Common myeloid progenitor, CD34-positive (primary cell): ENCODE data around the gene MVB12B.

Experiments used
- CTCF ChIA-PET: fragments of 350-600 bp; sonication (Branson Sonifier 250); formaldehyde crosslinking; loops from one replicate; lab custom pipeline; 2021; ENCODE audit warnings: antibody characterized with exemption; lab: Charles Lee
- POLR2A ChIA-PET: fragments of 350-600 bp; sonication (Branson Sonifier 250); formaldehyde crosslinking; loops from one replicate; lab custom pipeline; 2021; ENCODE audit warnings: antibody characterized with exemption; lab: Charles Lee
- DNase-seq, 3 donors: peaks; one replicate each; pipeline versions ENCODE4 v3.0.0 to v3.0.0-alpha.2; 2013
- H3K27ac ChIP-seq, 2 experiments: 1 replicate in 1 of 2; 2 replicates in 1 of 2; pipeline ENCODE4 v1.7.0; 2013; ENCODE audit warnings: inconsistent platforms in 2 of 2, low read length in 2 of 2, mild to moderate bottlenecking in 2 of 2, low read depth in 1 of 2, moderate library complexity in 1 of 2; ENCODE audit not compliant: severe bottlenecking in 2 of 2, insufficient read depth in 1 of 2, poor library complexity in 1 of 2
- H3K27me3 ChIP-seq, 5 experiments: replicated peaks in 2 of 5; 1 replicate in 3 of 5; 2 replicates in 2 of 5; pipeline versions ENCODE4 v1.6.1 to v1.7.0; 2013; ENCODE audit warnings: low read length in 4 of 5, mild to moderate bottlenecking in 2 of 5, moderate library complexity in 2 of 5, inconsistent platforms in 1 of 5; ENCODE audit not compliant: insufficient read depth in 5 of 5, control insufficient read depth in 4 of 5
- H3K36me3 ChIP-seq, 4 experiments: 1 replicate in 2 of 4; 2 replicates in 2 of 4; pipeline versions ENCODE4 v1.6.1 to v1.7.0; 2013; ENCODE audit warnings: low read length in 3 of 4, control low read depth in 1 of 4, mild to moderate bottlenecking in 1 of 4; ENCODE audit not compliant: control insufficient read depth in 4 of 4, insufficient read depth in 4 of 4
- H3K4me1 ChIP-seq, 4 experiments: 1 replicate in 3 of 4; 2 replicates in 1 of 4; pipeline versions ENCODE4 v1.6.1 to v1.7.1; 2013; ENCODE audit warnings: low read length in 3 of 4, mild to moderate bottlenecking in 3 of 4, control low read depth in 1 of 4, inconsistent platforms in 1 of 4, moderate library complexity in 1 of 4; ENCODE audit not compliant: control insufficient read depth in 4 of 4, insufficient read depth in 4 of 4; ENCODE audit errors: control extremely low read depth in 1 of 4
- H3K4me3 ChIP-seq, 7 experiments: 1 replicate in 4 of 7; 2 replicates in 3 of 7; pipeline versions ENCODE4 v1.5.1 to v1.7.0; 2013; ENCODE audit warnings: mild to moderate bottlenecking in 7 of 7, low read length in 6 of 7, moderate library complexity in 6 of 7, inconsistent platforms in 2 of 7, low read depth in 2 of 7, control low read depth in 1 of 7; ENCODE audit not compliant: insufficient read depth in 4 of 7, control insufficient read depth in 1 of 7; ENCODE audit errors: extremely low read depth in 1 of 7
- H3K9me3 ChIP-seq, 5 experiments: 1 replicate in 4 of 5; 2 replicates in 1 of 5; pipeline versions ENCODE4 v1.6.1 to v1.7.1; 2013; ENCODE audit warnings: low read length in 4 of 5, mild to moderate bottlenecking in 2 of 5, inconsistent platforms in 1 of 5, low read depth in 1 of 5, moderate library complexity in 1 of 5; ENCODE audit not compliant: control insufficient read depth in 4 of 5, insufficient read depth in 2 of 5; ENCODE audit errors: control extremely low read depth in 1 of 5
- WGBS: methylation state at CpG from one replicate; pipeline ENCODE4 v1.1.5; 2013; ENCODE audit not compliant: insufficient coverage; 5-methylcytosine and 5-hydroxymethylcytosine counted together

The MVB12B gene

DNA sequence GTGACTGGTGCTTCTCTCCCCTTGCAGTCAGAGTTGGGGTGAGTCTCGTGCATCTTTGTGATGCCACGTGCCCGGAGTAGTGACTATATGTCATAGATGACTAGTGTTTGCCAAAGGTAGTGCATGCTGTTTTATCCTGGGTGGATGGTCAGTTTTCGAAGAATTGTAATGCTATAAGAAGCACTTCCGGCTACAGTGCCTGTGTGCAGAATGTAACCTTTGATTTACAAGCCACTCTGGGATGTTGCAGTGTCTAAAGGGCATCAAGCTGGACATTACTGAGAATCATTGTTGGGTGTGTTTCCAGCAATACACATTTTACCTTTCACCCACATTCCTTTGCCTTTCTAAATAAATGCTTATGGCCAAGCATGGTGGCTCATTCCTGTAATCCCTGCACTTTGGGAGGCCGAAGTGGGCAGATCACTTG lies 16.7 kb downstream of the MVB12B start:
- H3K4me1 ChIP-seq = peaks cover 12 to 32% (median 22%) of the 10 kb centered on the region in 4 experiments
- no peaks in the 10 kb centered on the region for H3K27me3 ChIP-seq
- DNase-seq = no peak
- H3K36me3 ChIP-seq = peaks cover 0 to 46% (median 9%) of the 10 kb centered on the region in 4 experiments
- H3K9me3 ChIP-seq = no peaks in the 10 kb centered on the region
- CTCF ChIA-PET = interaction anchor here (1.4 kb wide), 1 partner anchor 25 kb away, joined by 7 read pairs; no protein-coding TSS in a partner anchor
- no peak overlapping the region for H3K4me3 ChIP-seq
- POLR2A ChIA-PET = no interaction called here
- 100% methylated on average over 2 of the region's 6 CpGs for WGBS
- no peak overlapping the region for H3K27ac ChIP-seq

DNA sequence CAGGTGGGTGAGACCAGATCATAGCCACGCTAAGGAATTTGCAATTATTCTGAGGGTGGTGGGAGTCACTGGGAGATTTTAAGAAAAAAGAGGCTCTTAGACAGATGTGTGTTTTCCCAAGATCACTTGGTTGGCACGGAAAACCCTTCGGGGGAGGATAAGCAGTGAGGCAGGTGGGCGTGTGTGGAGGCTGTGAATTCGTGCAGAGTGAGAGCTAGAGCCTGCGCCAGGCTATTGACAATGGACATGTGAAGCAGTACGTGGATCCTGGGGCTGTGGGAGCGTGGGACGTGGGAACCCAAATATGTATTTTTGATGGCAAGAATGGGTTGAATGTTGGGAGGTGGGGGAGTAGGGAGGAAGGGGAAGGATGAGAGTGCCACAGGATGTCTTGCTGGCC lies 19.4 kb downstream of the MVB12B start:
- ChIA-PET CTCF (interaction anchor here (1.1 to 1.4 kb wide), 3 partner anchors 11 to 53 kb away, joined by 3 to 4 read pairs (median 3); no protein-coding TSS in a partner anchor), POLR2A (no interaction called here)
- WGBS = 99% methylated on average over 8 of the region's 9 CpGs
- Histone ChIP-seq H3K4me3 (no peak overlapping the region), H3K27ac (no peak overlapping the region), H3K4me1 (peaks cover 9 to 25% (median 17%) of the 10 kb centered on the region in 4 experiments), H3K36me3 (peaks cover 0 to 36% (median 5%) of the 10 kb centered on the region in 4 experiments), H3K27me3 (no peaks in the 10 kb centered on the region), H3K9me3 (peaks cover 0 to 4% (median 0%) of the 10 kb centered on the region in 5 experiments)
- no peak for DNase-seq

DNA sequence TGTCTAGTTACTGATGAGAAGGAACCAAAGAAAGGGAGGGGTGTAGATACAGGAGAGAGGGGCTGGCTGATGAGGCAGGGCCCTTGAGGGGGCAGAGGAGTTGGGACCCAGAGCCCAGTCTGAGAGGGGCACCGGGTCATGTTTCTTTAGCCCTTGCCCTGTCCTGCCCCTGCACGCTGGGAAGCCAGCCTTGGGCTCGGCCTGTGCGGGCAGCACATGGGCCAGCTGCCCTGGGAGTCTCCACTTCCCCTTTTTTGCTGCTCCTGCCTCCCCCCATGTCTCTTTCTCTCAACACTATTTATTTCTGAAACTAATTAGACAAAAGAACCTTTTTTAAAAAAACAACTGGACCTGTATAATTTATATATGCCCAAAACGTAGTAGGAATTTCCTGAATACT lies 20.5 kb downstream of the MVB12B start:
- WGBS = 20% methylated on average over 2 of the region's 5 CpGs

DNA sequence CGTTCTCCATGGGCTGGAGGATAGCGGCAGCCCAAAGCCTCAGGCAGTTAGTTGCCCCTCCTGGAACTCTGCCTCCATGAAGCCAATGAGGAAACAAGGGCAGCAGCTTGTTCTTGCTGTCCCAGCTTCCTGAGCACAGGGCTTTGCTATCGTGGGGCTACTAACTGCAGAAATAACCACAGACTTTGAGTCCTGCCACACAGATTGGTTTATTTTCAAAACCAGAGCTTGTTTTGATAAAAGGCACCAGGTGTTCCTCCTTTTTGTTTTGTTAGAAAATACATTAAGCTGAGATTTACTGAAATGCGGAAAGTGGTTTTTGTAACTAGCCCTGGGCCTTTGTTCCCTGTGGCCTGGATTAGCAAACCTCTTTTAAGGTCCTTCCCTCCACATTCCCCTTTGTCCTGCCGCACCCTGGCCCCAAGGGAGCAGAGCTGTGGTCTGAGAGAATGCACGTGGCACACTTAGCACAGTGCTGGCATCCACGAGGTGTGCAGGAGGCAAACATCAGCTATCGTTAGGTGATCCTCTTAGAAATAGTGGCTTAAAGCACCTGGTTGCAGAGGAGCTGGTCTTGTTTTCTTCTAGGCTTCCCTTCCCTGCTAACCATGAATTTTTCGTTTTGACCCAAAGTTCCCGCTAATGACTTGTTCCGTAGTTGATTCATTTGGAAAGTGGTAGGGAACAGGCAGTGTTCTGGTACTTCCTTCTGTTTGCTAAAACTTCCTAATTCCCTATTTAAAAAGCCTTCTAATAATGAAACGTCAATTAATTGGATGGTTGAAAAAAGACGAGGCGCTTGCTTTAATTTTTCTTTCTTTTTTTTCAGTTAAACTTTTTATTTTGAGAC lies 21.5 kb downstream of the MVB12B start:
- WGBS = 29% methylated on average over 6 of the region's 14 CpGs
- H3K27me3 ChIP-seq = no peaks in the 10 kb centered on the region
- H3K4me3 ChIP-seq = no peak overlapping the region
- no peak overlapping the region for H3K27ac ChIP-seq
- H3K36me3 ChIP-seq = peaks cover 0 to 17% (median 2%) of the 10 kb centered on the region in 4 experiments
- ChIA-PET POLR2A (no interaction called here), CTCF (interaction anchor here (0.7 to 1.8 kb wide), 7 partner anchors 26 to 51 kb away, joined by 3 to 5 read pairs (median 3); no protein-coding TSS in a partner anchor)
- peaks cover 9 to 28% (median 17%) of the 10 kb centered on the region in 4 experiments for H3K4me1 ChIP-seq
- H3K9me3 ChIP-seq = peaks cover 0 to 6% (median 3%) of the 10 kb centered on the region in 5 experiments
- peak in 2 of 3 donors; percentile 48 to 61 for DNase-seq

More for the DNA sequence above, 20.5 kb downstream of the MVB12B start:
- peak; percentile 30 to 77 (median 68) for DNase-seq
- Histone ChIP-seq H3K4me1 (peaks cover 9 to 25% (median 17%) of the 10 kb centered on the region in 4 experiments), H3K4me3 (no peak overlapping the region), H3K36me3 (peaks cover 0 to 27% (median 2%) of the 10 kb centered on the region in 4 experiments), H3K27ac (no peak overlapping the region), H3K27me3 (no peaks in the 10 kb centered on the region), H3K9me3 (peaks cover 0 to 6% (median 3%) of the 10 kb centered on the region in 5 experiments)
- ChIA-PET CTCF (interaction anchor here (0.9 to 1.8 kb wide), 5 partner anchors 10 to 39 kb away, joined by 3 to 5 read pairs (median 4); no protein-coding TSS in a partner anchor), POLR2A (interaction anchor here (0.5 to 1.0 kb wide), 2 partner anchors 11 to 1289 kb away, joined by 3 to 7 read pairs; no protein-coding TSS in a partner anchor)

DNA sequence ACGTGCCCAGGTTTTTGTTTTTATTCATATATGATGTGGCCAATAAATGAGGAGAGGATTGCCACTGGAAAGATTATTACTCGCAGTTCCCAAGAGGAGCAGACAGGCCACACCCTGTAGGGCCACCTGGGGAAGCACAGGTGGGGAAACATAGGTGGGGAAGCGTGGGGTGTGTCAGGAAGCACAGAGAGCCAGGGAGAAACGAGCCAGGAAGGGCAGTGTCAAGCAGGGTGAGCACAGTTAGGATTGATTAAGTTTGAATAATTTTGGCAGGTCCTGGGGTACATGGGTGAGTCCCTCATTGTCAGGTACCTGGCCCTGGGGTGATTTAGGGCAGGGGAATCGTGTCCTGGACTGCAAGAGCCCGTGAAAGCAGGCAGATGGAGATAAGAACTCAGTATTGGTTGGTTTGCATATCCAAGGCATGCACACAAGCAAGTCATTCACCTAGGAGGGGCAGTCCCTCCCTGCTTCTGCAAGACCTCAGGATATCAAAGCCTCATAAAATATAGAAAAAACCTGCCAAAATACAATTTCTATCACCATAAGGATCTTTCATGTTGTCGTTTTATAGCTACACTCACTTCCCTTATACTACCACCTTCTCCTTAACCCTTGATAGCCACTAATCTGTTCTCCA lies 22.4 kb downstream of the MVB12B start:
- H3K4me3 ChIP-seq = no peak overlapping the region
- H3K27me3 ChIP-seq = no peaks in the 10 kb centered on the region
- peaks cover 9 to 28% (median 17%) of the 10 kb centered on the region in 4 experiments for H3K4me1 ChIP-seq
- ChIA-PET POLR2A (no interaction called here), CTCF (interaction anchor here (0.7 to 1.6 kb wide), 3 partner anchors 12 to 48 kb away, joined by 3 to 4 read pairs (median 3); no protein-coding TSS in a partner anchor)
- WGBS = 59% methylated on average over 4 of the region's 7 CpGs
- H3K27ac ChIP-seq = no peak overlapping the region
- peak in 1 of 3 donors; percentile 46 for DNase-seq
- peaks cover 0 to 14% (median 2%) of the 10 kb centered on the region in 4 experiments for H3K36me3 ChIP-seq
- H3K9me3 ChIP-seq = peaks cover 0 to 6% (median 3%) of the 10 kb centered on the region in 5 experiments

DNA sequence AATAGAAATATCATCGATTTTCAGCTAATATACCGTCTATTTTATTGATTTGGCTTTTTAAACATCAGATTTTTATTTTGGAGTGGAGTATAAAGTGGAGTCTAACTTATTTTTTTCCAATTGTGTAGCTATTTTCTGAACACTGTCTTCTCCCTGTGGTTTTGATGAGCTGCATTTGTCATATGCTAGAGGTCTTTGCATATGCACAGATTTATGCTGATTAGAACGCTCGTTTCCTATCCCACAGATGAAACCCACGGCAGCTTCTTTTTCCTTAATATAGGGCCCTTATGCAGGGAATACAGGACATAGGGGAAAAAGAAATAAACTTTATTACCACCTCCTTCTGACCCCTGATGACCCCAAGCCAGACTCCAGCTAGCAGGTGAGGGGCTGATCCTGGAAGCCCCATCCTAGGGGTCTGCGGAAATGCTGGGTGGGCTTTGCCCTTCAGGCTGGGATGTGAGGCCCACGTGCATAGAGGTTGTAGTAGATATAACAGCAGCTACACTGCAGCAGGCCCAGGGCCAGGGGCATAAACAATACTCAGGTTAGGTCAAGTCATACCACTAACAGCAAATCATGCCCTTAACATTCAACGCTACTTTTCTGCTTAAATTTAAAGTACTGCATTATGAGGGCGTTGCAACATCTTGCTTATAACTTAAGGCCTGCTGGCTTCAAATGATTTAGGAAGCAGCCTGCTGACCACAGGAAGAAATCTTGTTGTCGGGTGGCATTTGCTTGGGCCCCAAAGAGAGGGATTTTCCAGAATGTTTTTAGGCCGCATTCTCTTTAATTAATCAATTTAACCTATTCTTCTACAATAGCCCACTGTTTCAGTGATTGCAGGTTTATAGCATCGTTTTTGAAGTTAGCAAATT lies 28.5 kb downstream of the MVB12B start:
- 95% methylated on average over 2 of the region's 12 CpGs for WGBS
- peaks cover 0 to 18% (median 5%) of the 10 kb centered on the region in 5 experiments for H3K9me3 ChIP-seq
- no peak overlapping the region for H3K27ac ChIP-seq
- H3K27me3 ChIP-seq = no peaks in the 10 kb centered on the region
- no peaks in the 10 kb centered on the region for H3K36me3 ChIP-seq
- no peak for DNase-seq
- H3K4me3 ChIP-seq = no peak overlapping the region
- peaks cover 0 to 11% (median under 1%) of the 10 kb centered on the region in 4 experiments for H3K4me1 ChIP-seq
- ChIA-PET CTCF (no interaction called here), POLR2A (no interaction called here)
